Renal cortical epithelial cell (primary cell): ENCODE data around the gene S100A7A. TPM values are rescaled to one million over a fixed set of nuclear protein-coding genes. Genes with fewer than 3 reads are reported as not detected.

Experiments
- DNase-seq: peaks from one replicate; pipeline ENCODE4 v3.0.0-alpha.2; 2011; ENCODE audit warnings: low read depth
- total RNA-seq: library from RNA; depleted of rRNA; stranded (reverse); fragments of >200 nt; gene quantifications from 2 replicates; pipeline ENCODE4 v1.2.3, GENCODE V29; 2014

Gene S100A7A
- not detected in 2 replicates for total RNA-seq

DNA sequence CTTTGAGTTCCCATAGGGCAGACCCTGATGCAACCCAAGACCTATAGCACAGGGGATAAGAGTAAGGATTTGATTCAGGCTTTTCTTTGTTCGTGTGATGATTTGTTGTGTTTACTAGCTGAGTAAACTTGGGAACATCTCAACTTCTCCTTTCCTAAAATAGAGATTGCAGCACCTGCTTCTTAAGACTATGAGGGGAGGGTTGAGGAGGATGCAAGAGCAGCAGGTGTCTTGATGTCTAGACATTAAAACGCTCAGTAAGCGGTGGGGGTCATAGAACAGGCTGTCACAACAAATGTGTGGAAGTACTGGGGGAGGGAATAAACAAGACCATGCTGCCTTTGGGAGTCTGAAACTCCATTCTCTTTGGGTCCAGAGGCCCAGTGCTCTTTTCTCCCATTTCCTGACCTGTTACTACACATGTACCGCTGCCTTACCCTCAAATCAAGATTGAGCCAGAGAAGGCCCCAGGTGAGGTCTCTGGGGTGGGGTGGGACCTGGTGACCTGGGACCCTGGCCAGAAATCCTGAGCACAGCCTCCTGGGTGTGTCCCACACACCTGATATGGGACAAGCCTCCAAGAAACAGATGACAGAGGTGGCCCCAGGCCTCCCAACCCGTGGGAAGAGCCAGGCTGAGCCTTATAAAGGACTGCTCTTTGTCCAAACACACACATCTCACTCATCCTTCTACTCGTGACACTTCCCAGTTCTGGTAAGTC lies at the start of gene S100A7A:
S100A7A (plus strand) TSS at position 671 of the 721 bp plus-strand sequence. CDS start 1,563 bp downstream, outside the sequence.
- no peak for DNase-seq

DNA sequence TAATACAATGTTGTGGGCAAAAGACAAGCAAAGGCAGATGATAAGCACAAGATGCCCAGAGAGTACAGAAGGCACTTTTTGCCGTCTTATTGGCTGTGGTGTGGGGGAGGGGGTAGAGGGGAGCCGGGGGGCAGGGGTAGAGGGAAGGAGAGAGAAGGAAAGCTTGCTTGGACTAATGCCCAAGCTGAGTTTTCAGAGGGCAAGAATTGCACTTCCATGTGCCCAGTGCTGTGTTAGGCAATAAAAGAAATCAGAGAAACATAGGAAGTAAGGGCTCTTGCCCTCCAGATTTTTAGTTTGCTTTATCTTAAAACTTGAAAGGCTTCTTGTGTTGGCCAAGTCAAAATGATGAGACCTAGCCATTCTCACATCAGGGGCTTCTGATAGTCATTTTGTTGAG lies 49.2 kb upstream of the S100A7A start:
- no peak for DNase-seq

DNA sequence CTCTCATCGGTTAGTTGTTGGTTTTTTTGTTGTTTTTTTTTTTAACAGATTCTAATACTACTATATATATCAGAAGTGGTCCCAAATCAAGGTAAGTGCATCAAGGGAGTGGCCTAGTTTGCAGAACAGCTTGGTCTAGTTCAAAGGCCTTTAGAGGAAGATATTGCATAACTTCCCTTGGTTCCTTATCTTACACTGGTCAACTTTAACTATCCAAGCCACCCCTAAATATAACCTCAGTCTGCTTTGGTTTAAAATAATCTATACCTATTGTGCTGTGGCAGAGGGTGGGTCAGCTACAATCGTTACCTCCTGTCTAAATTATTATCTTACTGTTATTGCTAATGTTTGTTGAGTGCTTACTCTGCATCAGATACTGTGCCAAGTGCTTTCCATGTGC lies 47.8 kb upstream of the S100A7A start:
- no peak for DNase-seq

DNA sequence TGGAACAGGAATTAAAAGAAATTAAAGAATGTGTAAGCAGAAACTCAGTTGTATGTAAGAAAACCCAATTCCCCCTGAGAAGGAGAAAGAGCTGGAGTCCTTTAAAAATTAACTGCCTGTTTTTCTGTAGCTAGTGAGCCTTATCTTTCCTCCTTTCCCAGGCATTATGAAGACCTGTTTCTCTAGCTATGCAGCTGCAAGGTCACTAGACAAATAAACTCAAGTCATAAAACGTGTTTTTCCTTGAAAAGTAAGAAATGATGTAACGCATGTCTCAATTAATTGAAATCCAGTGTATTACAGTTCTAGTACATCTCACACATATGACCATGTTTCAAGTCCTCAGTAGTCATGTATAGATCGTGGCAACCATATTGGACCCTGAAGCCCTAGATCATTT lies 46.2 kb upstream of the S100A7A start:
- peak; percentile 42 for DNase-seq

- no peak for DNase-seq
Observed at GRCh38 chr1:153371231-153371630, 45.1 kb upstream of the S100A7A start.

DNA sequence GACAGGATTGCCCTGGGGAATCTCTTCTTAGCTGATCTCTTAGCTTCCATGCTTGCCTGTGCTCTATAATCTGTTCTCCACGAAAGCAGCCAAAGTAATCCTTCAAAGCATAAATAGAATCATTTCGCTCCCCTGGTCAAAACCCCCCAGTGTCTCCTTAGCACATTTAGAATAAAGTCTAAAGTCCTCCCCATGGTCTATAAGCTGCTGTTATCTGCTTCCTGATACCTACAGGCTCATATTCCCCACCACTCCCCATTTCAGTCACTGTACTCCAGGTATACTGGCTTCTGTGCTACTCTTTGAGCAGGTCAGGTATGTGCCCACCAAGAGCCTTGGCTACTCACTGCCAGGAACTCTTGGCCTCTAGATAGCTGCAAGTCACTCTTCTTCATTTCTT lies 43.7 kb upstream of the S100A7A start:
- no peak for DNase-seq

DNA sequence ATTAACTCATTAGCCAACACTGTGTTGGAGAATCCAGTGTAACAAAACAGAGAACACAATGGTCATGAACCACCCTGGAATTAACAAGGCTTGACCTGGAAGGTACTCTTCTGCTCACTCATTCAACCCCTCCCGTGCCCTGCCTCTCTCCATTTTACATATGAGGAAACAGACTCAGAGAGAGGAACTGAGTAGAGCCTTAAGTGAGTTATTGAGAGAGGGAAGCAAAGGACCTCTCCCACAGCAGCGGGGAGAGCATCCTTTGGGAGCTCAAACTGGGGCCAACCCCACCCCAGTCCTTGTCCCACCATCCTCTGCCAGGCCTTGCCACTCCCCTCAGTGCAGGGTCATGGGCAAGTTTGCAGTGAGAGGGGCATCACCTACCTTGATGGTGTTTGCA lies 42.2 kb upstream of the S100A7A start:
- DNase-seq: peak; percentile 38

DNA sequence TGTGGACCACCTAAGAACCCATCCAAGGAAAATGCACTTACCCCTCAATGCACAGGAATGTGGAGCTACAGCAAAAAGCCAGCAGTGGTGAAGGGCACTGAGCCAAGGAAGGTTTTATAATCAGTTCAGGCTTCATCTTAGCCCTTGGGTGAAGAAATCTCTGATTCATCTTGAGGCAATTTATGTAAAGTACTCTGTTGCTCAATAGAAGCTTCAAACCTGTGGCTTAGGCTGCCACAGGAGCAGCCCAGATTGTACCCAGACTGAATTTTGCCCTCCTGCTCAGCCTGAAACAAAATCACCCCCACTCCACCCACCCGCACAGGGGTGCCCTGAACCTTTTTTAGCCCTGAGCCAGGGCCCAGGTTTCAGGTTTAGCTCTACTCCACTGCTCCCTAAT lies 40.8 kb upstream of the S100A7A start, which contains the start of gene S100A12:
S100A12 (minus strand) TSS at position 111 of the 400 bp plus-strand sequence. CDS start 1,029 bp downstream, outside the sequence.
- DNase-seq: peak; percentile 97

GRCh38 chr1:153379591-153379990 lies 36.7 kb upstream of the S100A7A start:
- no peak for DNase-seq

- no peak for DNase-seq
Observed at GRCh38 chr1:153380711-153381110, 35.6 kb upstream of the S100A7A start.

DNA sequence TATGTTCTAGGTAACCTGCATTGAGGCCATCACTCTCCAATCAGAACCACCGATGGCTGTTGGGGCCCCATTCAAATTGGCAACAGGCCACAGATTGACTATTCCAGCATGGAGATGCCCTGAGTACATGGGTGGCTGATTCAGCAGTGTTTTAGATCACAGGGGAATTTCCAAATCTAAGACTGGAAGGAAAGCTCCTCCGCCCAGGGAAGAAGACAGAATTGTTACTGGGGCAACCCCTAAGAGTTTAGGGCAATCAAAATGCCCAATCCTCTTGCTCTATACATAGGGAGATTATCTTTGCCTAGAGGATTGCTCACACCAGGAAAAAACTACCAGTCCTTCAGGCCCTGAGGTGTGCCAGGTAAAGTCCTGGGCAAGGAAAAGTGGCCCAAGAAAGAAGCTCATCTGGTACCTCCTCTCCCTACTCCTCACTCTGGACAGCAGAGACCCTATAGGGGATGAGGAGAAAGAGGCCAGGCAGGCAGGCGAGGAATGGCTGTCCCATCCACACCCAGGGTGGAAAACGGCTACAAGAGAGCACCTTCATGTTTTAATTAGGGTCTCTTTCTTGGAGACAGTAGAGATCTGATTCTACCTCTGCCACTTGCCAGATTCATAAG lies 31.3 kb upstream of the S100A7A start:
- no peak for DNase-seq

GRCh38 chr1:153386500-153386901 lies 29.8 kb upstream of the S100A7A start:
- no peak for DNase-seq

GRCh38 chr1:153387001-153387400 lies 29.3 kb upstream of the S100A7A start:
- DNase-seq: no peak

DNA sequence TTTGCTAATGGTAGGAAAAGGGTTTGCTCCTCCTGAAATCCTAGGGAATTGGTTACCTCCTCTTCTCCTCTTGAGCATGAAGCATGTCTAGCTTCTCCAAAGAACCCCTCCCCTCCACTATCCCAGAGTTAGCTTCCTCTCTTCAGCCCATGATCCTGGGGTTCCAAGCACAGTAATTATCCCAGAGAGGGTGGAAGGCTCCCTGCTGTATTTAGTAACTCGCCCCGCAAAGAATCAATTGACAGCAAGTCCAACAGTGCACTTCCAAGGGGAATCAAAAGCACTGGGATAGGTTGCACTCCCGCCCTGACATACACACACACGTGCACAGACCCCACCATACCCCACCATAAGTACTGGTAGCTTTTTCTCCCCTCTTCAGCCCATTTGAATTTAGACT lies 28.5 kb upstream of the S100A7A start:
- no peak for DNase-seq

GRCh38 chr1:153389401-153389800 lies 26.9 kb upstream of the S100A7A start:
- DNase-seq: no peak

DNA sequence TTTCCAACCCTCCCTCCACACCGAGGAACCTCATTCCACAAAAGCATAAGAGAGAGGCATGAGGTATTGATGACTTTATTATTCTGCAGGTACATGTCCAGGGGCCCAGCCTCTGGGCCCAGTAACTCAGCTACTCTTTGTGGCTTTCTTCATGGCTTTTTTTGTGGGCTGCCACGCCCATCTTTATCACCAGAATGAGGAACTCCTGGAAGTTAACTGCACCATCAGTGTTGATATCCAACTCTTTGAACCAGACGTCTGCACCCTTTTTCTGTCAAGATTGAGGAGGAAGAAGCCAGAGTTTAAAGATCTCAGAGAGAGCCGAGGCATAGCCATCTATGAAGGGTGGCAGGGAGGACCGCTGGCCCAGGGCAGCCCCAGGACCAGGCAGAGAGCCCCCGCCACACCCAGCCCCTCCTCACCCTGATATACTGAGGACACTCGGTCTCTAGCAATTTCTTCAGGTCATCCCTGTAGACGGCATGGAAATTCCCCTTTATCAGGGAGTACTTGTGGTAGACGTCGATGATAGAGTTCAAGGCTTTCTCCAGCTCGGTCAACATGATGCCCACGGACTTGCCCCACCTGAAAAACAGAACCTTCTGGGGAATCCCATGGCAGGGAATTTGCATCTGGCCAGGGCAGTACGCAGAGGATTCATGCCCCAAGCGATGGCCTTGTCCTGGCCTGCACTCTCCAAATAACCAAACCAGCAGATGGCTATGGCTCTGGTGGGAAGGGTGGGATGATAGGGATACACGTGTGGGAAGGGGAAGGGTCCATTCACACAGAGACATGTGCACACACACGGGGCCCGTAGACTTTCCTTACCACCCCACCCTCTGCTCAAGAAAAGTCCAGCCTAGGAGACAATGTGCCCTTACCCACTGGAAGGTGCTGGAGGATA lies 26.1 kb upstream of the S100A7A start:
- no peak for DNase-seq

DNA sequence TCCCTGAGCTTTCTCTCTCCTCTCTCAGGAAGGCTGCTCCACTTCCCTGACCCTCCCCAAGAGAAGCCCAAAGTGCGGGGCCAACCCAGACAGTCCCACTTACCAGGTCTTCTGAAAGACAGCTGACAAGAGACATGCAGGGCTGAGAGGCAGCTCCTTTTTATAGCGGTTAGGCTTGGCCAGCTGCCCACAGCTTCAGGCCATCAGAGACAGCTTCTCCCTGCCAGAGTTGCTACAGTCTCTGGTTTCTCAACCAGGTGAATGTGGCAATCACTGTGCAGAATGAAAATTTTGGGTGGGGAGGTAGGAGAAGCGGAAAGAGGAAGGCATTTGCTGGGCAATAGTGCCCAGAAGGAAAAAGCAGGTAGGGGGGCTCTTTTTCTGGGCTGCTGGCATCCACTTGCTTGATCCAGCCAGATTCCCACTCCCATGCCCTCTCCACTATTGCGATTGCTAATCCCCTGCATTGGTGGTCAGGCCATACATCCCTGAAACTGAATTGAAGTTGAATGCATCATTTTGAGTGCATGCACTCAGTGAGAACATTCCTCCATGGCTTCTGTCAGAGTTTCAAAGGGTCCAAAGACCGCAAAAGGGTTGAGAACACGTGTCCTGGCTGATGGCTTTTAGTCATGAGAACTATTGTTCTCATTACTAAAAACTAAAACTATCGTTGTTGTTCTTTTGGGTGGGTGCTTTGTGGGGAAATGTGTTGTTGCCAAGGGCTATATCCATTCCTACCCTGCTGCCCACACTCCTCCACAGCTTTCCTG lies 25.2 kb upstream of the S100A7A start, which contains the start of gene S100A8:
S100A8 (minus strand) TSS at position 136 of the 773 bp plus-strand sequence. CDS start 538 bp downstream, outside the sequence.
- peak; percentile 11 for DNase-seq

DNA sequence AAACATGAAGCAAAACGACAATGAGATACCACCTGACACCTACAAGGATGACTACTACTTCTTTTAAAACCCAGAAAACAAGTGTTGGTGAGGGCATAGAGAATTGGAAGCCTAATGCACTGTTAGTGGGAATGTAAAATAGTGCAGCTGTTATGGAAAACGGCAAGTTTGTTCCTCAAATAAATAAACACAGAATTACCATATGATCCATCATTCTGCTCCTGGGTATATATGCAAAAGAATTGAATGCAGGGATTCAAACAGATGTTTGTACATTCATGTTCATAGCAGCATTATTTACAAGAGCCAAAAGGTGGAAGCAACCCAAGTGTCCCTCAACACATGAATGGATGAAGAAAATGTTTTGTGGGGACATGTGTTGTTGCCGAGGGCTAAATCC lies 24.1 kb upstream of the S100A7A start:
- no peak for DNase-seq

GRCh38 chr1:153392822-153393221 lies 23.5 kb upstream of the S100A7A start:
- no peak for DNase-seq

- no peak for DNase-seq
Observed at GRCh38 chr1:153393926-153394325, 22.4 kb upstream of the S100A7A start.

- no peak for DNase-seq
Observed at GRCh38 chr1:153394391-153394790, 21.9 kb upstream of the S100A7A start.
